ENCODE data around the gene MAN1C1.

- TF ChIP-seq CTCF (conservative IDR thresholded peaks at IDR 0.05) (no peak), ZFX (IDR thresholded peaks at IDR 0.05) (no peak)
Measured at GRCh38 chr1:25786887-25787759, 170.5 kb downstream of the MAN1C1 start.

All from C4-2B (cell line).